Measurements from ENCODE around the gene TOPBP1. TPM values are rescaled to one million over a fixed set of nuclear protein-coding genes. Genes with fewer than 3 reads are reported as not detected.

TOPBP1 gene
- total and polyA plus RNA-seq, 2 of the 4 experiments (the other 2 are of a cell fraction) = 19.5 to 50.5 TPM

DNA sequence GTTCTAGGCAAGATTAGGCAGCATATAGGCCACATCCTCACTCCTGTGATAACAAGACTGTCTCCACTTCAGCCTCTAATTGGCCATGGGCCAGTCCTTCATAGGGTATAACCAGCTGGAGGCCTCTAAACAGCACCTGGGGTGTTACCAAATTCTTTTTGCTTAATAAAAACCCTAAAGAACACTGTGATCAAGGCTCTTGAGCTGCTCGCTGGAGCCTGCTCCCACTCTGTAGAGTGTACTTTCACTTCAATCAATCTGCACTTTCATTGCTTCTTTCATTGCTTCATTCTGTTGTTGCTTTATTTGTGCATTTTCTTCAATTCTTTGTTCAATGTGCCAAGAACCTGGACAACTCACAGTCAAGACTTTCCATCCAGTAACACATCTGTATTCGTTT lies 36.2 kb upstream of the TOPBP1 start:
- no peak overlapping the region for H3K23ac ChIP-seq (ENCODE audit: low read depth, low read length)
- in situ Hi-C loops (cut with MboI; ENCODE audit: low sequenced_read_pairs) (no loop called here), dilution Hi-C loops (cut with HindIII; ENCODE audit: low sequenced_read_pairs, unreplicated experiment) (no loop called here), intact Hi-C loops (cut with micrococcal nuclease) (no loop called here)
- no peaks in the 10 kb centered on the region for H3K36me3 ChIP-seq (ENCODE audit: control insufficient read depth, insufficient read depth, low read length)
- peaks cover 8% of the 10 kb centered on the region for H3K27me3 ChIP-seq (ENCODE audit: control insufficient read depth, insufficient read depth, low read length)
- H3K4ac ChIP-seq (ENCODE audit: low read depth, low read length) = no peak overlapping the region
- no peaks in the 10 kb centered on the region for H4K20me1 ChIP-seq (ENCODE audit: insufficient read depth, low read length)
- H3K4me3 ChIP-seq (ENCODE audit: insufficient read depth, low read depth, low read length) = no peak overlapping the region
- H2BK15ac ChIP-seq (ENCODE audit: low read depth, low read length) = no peak overlapping the region
- ChIA-PET CTCF (no interaction called here), POLR2A (ENCODE audit: unreplicated experiment) (no interaction called here)
- H2AK9ac ChIP-seq (replicated peaks; ENCODE audit: low read depth, low read length, poor library complexity) = no peak overlapping the region
- ATAC-seq (ENCODE audit: low read depth) (no peak), DNase-seq (no peak)
- H3K56ac ChIP-seq (ENCODE audit: extremely low read depth, insufficient read depth, low read length) = no peak overlapping the region
- H3K9ac ChIP-seq (ENCODE audit: low read depth, low read length) = no peak overlapping the region
- no peak overlapping the region for H2AFZ ChIP-seq (replicated peaks; ENCODE audit: low read length, poor library complexity)
- no peak overlapping the region for H3K4me2 ChIP-seq (ENCODE audit: low read depth, low read length)
- H4K91ac ChIP-seq (ENCODE audit: insufficient read depth, low read depth, low read length) = no peak overlapping the region
- no peaks in the 10 kb centered on the region for H3K4me1 ChIP-seq (ENCODE audit: control insufficient read depth, insufficient read depth, low read length)
- no peak overlapping the region for H2BK120ac ChIP-seq (ENCODE audit: low read depth, low read length)
- TF ChIP-seq RCOR1 (IDR thresholded peaks at IDR 0.05; ENCODE audit: insufficient replicate concordance, low read length) (no peak), NFE2L2 (IDR thresholded peaks at IDR 0.05; ENCODE audit: low read depth, low read length) (no peak), FOS (IDR thresholded peaks at IDR 0.05; ENCODE audit: low read depth, low read length) (no peak), MXI1 (IDR thresholded peaks at IDR 0.05; ENCODE audit: borderline replicate concordance, low read depth, low read length) (no peak), RAD21 (IDR thresholded peaks at IDR 0.05; ENCODE audit: low read length) (no peak)
- no peak overlapping the region for H4K8ac ChIP-seq (ENCODE audit: low read depth in 2 of 2, low read length in 2 of 2)
- no peak overlapping the region for H3K18ac ChIP-seq (ENCODE audit: low read depth, low read length)
- H4K5ac ChIP-seq (ENCODE audit: low read depth, low read length) = no peak overlapping the region
- no peaks in the 10 kb centered on the region for H3K79me1 ChIP-seq (ENCODE audit: low read depth in 1 of 2, low read length in 2 of 2)
- H2BK5ac ChIP-seq (ENCODE audit: low read depth, low read length, poor library complexity, severe bottlenecking) = no peak overlapping the region
- no TSS peak for BruUV-seq (replicated peaks)
- no peak overlapping the region for H2BK20ac ChIP-seq (ENCODE audit: low read depth, low read length)
- no CpG with 5 or more reads among the region's 2 CpGs for WGBS, 2 experiments (ENCODE audit: extremely low coverage in 2 of 2, insufficient read length in 1 of 2)
- no peak overlapping the region for H3K14ac ChIP-seq (replicated peaks; ENCODE audit: low read depth, low read length)
- H3K9me1 ChIP-seq (ENCODE audit: insufficient read depth, low read length) = no peaks in the 10 kb centered on the region
- no peak overlapping the region for H2AK5ac ChIP-seq (ENCODE audit: low read depth, low read length)
- no peak overlapping the region for H3K27ac ChIP-seq (ENCODE audit: insufficient read depth, low read length)
- no peaks in the 10 kb centered on the region for H3K9me3 ChIP-seq (ENCODE audit: control insufficient read depth, insufficient read depth, low read length)
